WERI-Rb-1 (cell line): ENCODE measurements around the gene CIROP.

Experiments
- DNase-seq: peaks from one replicate; pipeline ENCODE4 v3.0.0-alpha.2; 2020
- H3K27ac ChIP-seq: fragments of 250-450 bp; sonication (Bioruptor Pico); 2 replicates; pipeline ENCODE4 v1.5.1; 2020; ENCODE audit warnings: mild to moderate bottlenecking, moderate library complexity
- H3K27me3 ChIP-seq: fragments of 250-450 bp; sonication (Bioruptor Pico); 2 replicates; pipeline ENCODE4 v1.5.1; 2021; ENCODE audit warnings: mild to moderate bottlenecking, low read depth, moderate library complexity; ENCODE audit not compliant: insufficient read depth, severe bottlenecking
- H3K36me3 ChIP-seq: fragments of 250-450 bp; sonication (Bioruptor Pico); 2 replicates; pipeline ENCODE4 v1.5.1; 2020; ENCODE audit warnings: mild to moderate bottlenecking, moderate library complexity
- H3K4me3 ChIP-seq: 2 replicates; pipeline ENCODE4 v1.5.1; 2011; ENCODE audit warnings: low read depth, mild to moderate bottlenecking, control low read depth, low read length
- H3K9me3 ChIP-seq: fragments of 250-450 bp; sonication (Bioruptor Pico); 2 replicates; pipeline ENCODE4 v1.5.1; 2021; ENCODE audit warnings: mild to moderate bottlenecking, moderate library complexity; ENCODE audit not compliant: severe bottlenecking
- CTCF ChIP-seq: IDR thresholded peaks from 2 replicates; pipeline ENCODE4 v1.5.1; 2011; ENCODE audit warnings: low read depth, mild to moderate bottlenecking, control low read depth, inconsistent platforms, low read length

The CIROP gene

DNA sequence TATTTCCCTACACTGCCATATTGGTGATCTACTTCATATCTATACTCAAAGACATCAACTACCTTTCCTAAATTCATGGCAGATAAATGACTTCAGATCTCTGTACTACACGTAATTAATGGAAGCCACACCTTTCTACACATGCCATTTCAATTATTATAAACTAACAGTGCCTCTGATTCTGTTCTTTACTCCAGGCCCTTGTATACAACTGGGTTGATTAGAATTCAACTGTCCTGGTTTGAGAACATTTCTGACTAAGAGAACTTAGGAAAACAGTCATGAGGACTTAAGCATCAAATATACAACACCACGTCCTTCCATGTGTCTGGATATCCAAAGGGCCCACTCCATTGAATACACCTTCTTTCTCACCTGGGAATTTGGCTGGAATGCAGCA lies 11.7 kb downstream of the CIROP start:
- Histone ChIP-seq H3K4me3 (no peak overlapping the region), H3K27me3 (no peaks in the 10 kb centered on the region), H3K27ac (no peak overlapping the region), H3K36me3 (peaks cover 68% of the 10 kb centered on the region), H3K9me3 (no peaks in the 10 kb centered on the region)
- no peak for TF ChIP-seq CTCF
- no peak for DNase-seq

- H3K27me3 ChIP-seq, result no peaks in the 10 kb centered on the region
- H3K36me3 ChIP-seq, result peaks cover 64% of the 10 kb centered on the region
- H3K27ac ChIP-seq, result no peak overlapping the region
- TF ChIP-seq CTCF, result no peak
- H3K9me3 ChIP-seq, result no peaks in the 10 kb centered on the region
- no peak for DNase-seq
- no peak overlapping the region for H3K4me3 ChIP-seq
Measured at GRCh38 chr14:23091294-23092225, 13.2 kb downstream of the CIROP start.

GRCh38 chr14:23090254-23090636 lies 14.5 kb downstream of the CIROP start:
- TF ChIP-seq CTCF, result no peak
- no peak overlapping the region for H3K4me3 ChIP-seq
- no peak overlapping the region for H3K27ac ChIP-seq
- DNase-seq, result no peak
- no peaks in the 10 kb centered on the region for H3K27me3 ChIP-seq
- peaks cover 75% of the 10 kb centered on the region for H3K36me3 ChIP-seq
- H3K9me3 ChIP-seq, result no peaks in the 10 kb centered on the region

GRCh38 chr14:23089498-23090253 lies 15.1 kb downstream of the CIROP start:
- Histone ChIP-seq H3K27ac (no peak overlapping the region), H3K36me3 (peaks cover 78% of the 10 kb centered on the region), H3K4me3 (no peak overlapping the region)

DNA sequence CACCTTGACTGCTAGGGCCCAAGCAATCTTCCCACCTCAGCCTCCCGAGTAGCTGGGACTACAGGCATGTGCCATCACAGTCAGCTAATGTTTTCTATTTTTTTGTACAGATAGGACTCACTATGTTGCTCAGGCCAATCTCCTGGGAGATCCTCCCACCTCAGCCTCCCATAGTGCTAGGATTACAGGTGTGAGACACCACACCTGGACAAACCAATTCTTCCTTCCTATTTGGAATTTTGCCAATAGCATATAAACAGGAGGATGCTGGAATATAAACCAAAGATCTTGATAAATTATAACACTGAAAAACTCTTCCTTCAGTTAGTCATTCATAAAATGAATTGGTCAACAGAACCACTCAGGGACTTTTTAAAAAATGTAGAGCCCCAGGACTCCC lies 18.2 kb downstream of the CIROP start:
- no peak overlapping the region for H3K27ac ChIP-seq
- no peaks in the 10 kb centered on the region for H3K27me3 ChIP-seq
- H3K36me3 ChIP-seq, result peaks cover 85% of the 10 kb centered on the region
- no peaks in the 10 kb centered on the region for H3K9me3 ChIP-seq
- DNase-seq, result no peak
- no peak overlapping the region for H3K4me3 ChIP-seq
- no peak for TF ChIP-seq CTCF

More at GRCh38 chr14:23089498-23090253, 15.1 kb downstream of the CIROP start:
- TF ChIP-seq CTCF, result no peak
- no peak for DNase-seq
- H3K9me3 ChIP-seq, result no peaks in the 10 kb centered on the region
- no peaks in the 10 kb centered on the region for H3K27me3 ChIP-seq
